LNCAP (cell line): ENCODE measurements around the gene DLGAP1.

Experiments used
- CTCF ChIP-seq: fragments of 450-650 bp; IDR thresholded peaks from 2 replicates; pipeline ENCODE4 v1.5.1; 2017; ENCODE audit warnings: mild to moderate bottlenecking

Gene DLGAP1

GRCh38 chr18:3624935-3625741, 830.0 kb downstream of the DLGAP1 start:
- TF ChIP-seq CTCF = no peak

GRCh38 chr18:3624546-3624934, 830.6 kb downstream of the DLGAP1 start:
- TF ChIP-seq CTCF = no peak

GRCh38 chr18:3623769-3624545, 831.1 kb downstream of the DLGAP1 start:
- no peak for TF ChIP-seq CTCF

- TF ChIP-seq CTCF = no peak
These were observed 834.7 kb downstream of the DLGAP1 start for GRCh38 chr18:3620146-3621119.

GRCh38 chr18:3619746-3620145, 835.4 kb downstream of the DLGAP1 start:
- no peak for TF ChIP-seq CTCF

- no peak for TF ChIP-seq CTCF
These were observed 835.9 kb downstream of the DLGAP1 start for GRCh38 chr18:3619222-3619621.

GRCh38 chr18:3616744-3617143, 838.4 kb downstream of the DLGAP1 start:
- no peak for TF ChIP-seq CTCF
